ENCODE results near the gene BCL2.

DNA sequence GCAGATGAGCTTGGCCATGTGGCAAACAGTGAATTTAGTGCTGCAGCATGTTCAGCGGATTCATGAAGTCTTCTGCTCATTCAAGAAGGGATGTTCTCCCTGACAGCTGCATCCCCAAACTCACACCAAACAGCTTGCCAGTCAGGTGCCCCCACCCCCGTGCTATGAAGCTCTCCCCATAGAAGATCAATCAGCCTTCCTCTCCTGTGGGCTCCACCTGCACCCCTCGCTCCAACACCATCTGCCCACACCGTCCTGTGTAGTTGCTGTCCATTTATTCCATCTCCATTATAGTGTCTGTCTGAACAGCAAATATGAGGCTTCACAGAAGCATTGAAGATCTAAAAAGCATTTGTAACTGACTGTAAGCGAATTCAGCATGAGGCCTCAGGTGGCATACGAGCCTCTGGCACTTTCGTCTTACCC is 218.9 kb downstream of the BCL2 start:
- no peak for TF ChIP-seq CTCF (IDR thresholded peaks at IDR 0.05)
- no peak for TF ChIP-seq POLR2A (IDR thresholded peaks at IDR 0.05)
- no peak for TF ChIP-seq POLR2AphosphoS5 (IDR thresholded peaks at IDR 0.05)
- TF ChIP-seq EP300 (IDR thresholded peaks at IDR 0.05): no peak
